HG02885 (cell line): ENCODE measurements around the gene ITPKC.

Experiments
- ATAC-seq: cut with Tn5 transposase; IDR thresholded peaks from one replicate; pipeline ENCODE4 v1.9.1; 2021; ENCODE audit warnings: mild to moderate bottlenecking; ENCODE audit not compliant: unreplicated experiment, poor library complexity

Gene ITPKC

DNA sequence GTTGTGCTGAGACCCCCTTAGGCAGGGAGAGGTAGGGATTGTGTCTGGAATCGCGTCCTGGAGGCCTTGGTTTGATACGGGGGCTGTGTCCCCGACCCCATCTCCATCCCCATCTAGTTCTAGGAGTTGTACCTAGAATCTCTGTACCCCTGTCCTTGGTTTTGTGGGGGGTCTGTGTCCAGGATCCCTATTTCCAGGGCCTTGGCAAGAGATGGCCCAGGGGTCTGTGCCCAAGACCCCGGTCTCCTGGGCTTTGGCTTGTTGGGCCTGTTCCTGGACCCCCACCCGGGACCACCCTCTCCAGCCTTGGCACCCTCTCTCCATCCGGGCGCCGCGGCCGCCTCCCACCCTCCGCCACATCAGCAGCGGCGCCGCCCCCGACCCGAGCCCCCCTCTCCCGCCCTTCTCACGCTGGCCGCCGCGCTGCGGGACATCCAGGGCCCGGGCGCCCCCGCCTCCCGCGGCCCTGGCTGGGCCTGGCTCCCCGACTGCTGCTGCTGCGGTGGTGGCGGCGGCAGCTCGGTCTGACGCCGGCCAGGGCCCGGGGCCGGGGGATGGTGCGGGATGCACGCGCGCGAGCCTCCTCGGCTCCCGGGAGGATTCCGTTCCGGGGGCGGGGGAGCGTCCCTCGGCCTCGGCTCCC, 26.7 kb upstream of the ITPKC start, which contains the start of gene NUMBL:
Gene NUMBL, minus strand, starts transcription at position 602 of the 643 bp plus-strand sequence. Its CDS starts 168 bp downstream, at position 434.
- ATAC-seq: no peak

DNA sequence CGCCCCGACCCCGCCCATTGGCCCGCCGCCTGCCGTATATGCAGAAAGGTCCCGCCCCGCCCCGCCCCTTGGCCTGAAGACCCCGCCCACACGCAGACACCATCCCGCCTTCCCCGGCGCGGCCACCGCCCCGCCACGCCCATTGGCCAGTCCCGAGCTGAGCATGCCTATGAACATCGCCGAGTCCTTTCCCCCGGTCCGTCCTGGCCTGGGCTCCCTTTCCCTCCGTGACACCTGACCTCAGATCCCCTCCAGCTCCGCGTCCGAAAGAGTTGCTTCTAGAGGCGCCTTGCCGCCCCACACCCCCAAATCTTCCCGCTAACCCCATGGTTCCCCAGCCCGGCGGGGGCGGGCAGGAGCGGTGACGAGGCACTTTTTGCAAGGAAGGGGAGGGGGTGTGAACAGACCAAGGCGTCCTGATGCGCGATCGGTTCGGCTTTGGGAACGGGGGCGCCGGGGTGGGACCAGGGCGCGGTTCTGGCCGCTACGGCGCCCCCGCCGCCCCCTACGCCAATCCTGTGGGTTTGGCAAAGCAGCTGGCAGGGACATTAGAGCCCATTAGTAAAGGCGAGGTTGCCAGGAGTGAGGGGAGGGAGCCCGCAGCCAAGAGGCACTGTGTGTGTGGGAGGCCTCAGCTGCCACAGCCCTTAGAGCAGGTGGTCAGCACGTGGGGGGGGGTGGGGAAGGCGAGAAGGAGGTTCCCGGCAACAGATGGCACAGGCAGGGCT, 26.1 kb upstream of the ITPKC start:
- ATAC-seq: peak; percentile 61

DNA sequence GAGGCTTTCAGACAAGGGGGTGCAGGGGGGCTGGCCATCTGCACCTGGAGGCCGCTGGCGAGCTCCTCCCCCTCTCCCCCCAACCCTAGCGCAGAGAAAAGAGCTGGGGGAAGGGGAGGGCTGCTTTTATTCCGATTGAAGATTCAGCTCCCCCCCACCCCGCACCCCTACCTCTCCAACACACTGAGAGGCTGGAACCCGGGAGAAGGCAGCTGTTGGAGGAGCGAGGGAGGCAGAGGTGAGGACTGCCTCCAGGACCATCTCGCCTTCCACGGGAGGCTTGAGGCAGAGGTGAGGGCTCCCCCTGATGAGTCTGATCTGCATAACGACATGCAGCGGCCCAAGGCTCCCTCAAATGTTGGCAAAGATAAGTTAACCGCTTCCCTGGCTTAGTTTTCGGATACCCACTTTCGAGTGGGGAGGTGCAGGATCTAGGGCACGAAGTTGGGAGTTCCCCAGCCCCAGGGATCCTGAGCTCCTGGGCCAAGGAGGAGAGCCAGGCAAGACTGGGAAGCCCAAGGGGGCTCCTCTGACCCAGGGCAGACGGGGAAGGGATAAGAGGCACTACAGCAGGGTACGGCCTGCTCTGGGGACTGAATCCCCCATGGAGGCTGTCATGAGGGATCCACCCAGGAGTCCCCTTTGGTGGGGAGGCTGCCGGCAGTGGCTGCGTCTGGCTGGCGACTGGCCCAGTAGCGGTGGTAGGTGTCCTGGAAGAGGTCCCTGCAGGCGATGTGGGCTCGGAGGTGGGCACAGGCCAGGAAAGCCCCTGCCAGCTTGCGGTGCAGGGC, 25.3 kb upstream of the ITPKC start:
- no peak for ATAC-seq

DNA sequence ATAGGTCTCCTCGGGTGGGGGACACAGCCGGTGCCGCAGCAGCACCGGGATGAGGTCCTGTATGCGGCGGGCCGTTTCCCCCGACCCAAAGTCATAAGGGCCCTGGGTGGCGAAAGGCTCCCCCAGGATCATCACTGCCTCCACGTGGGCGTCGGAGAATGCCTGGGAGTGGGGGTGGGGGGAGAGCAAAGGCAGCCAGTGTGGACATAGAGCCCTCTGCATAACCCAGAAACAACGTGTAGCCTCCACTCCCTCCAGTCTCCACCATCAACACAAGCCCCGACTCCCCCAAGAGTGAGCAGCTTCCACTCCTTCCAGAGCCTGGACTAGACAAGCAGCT, 24.7 kb upstream of the ITPKC start:
- no peak for ATAC-seq

DNA sequence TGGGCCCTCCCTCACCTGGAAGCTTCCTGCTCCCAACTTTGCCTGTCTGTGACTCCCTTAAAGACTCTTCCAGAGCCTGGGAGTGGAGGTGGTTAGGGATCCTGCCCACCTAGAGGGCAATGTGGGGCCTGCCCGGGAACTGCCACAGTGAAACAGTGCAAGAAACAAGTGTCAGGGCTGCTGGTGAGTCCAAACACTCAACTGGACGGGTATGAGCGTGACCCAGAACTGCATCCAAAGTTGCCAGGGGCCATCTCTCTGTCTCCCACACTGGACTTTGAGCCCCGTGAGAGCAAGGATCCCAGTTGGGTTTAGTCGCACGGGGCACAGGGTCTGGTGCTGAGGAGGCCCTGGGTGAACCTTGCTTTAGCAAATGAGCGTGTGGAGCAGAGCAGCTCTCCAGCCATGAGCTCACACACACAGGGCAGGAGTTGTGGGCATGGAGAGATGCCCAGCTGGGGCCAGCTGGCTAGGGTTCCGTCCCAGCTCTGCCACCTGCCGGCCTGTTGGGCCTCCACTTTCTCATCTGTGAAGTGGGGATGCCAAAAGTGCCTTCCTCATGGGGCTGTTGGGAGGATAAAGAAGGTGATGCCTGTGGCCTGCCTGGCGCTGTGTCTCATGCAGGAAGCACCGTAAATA, 23.6 kb upstream of the ITPKC start:
- no peak for ATAC-seq

DNA sequence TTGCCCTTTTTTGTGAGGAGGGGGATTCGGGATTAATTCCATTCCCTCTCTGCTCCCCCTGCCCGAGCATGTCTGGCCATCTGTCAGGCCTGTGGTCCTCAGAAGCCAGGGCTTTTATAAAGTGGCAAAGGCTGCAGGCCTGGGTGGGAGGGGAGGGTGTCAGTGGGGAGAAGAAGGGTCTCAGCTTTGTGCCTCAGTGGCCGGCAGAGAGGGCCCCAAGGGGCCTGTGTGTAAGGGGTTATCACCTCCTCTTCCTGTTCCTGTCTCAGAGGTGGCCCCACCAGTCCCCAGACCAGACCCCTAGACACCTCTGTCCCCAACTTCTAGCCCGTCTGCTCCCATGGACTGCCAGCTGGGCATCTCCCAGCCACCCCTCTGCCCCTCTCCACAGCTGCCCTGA, 23.0 kb upstream of the ITPKC start:
- no peak for ATAC-seq

DNA sequence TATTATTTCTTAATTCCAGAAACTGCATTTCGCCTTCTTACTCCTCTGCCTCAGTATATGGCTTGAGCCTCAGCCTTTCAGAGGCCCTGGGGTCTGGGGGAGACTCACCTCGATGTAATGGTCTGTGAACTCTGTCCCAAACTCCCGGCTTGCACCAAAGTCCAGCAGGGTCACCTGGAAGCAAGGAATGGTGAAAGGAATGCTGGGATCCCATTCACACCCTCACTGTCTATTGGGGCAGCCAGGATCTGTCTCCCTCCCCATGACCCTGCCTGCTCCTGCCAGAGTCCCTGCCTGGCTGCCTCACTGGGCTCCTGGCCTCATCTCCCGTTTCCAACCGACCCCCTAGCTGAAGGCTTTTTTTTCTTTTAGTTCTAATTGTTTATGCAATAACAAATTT, 21.0 kb upstream of the ITPKC start:
- ATAC-seq: no peak

DNA sequence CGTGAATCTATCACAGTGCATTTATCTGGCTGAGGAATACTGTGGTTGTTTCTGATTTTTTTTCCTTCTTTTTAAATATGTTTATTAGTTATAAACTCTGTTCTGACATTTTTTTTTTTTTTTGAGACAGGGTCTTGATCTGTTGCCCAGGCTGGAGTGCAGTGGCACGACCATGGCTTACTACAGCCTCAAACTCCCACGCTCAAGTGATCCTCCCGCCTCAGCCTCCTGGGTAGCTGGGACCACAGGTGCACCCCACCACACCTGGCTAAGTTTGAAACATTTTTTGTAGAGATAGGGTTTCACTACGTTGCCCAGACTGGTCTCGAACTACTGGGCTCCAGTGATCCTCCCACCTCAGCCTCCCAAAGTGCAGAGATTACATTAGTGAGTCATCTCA, 19.9 kb upstream of the ITPKC start:
- no peak for ATAC-seq

DNA sequence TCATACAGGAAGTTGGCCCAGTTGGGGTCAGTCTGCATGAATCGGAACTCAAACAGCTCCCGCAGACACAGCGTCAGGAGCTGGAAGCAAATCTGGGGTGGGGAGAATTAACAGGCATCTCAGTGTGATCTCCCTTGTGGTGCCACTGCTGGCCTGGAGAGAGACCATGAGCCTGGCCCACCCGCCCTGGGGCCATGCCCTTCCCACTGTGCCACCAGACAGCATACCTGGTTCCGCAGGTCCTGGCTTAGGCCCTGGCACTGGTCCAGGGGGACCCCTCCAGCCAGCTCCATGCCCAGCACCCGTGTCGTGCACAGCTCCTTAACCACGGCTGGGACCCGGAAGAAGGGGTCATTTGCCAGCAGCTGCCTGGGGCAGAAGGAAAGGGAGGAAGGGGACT, 16.8 kb upstream of the ITPKC start:
- no peak for ATAC-seq

DNA sequence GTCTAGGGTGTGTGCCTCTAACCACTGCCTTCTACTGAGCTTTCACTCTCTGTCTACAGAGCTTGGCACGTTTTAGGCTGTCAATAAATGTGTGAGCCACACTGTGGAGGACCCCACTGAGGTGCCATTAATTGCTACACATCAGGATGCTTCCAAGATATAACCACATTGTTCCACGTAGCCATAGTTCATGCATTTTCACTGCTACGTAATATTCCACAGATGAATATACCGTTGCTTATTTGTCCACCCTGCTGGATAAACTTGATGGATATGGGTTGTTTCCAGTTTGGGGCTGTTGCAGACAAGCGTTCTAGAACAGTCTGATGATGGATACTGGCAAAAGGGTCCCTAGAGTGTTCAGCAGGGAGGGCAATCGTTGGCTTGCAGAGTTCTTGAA, 15.2 kb upstream of the ITPKC start:
- ATAC-seq: no peak

DNA sequence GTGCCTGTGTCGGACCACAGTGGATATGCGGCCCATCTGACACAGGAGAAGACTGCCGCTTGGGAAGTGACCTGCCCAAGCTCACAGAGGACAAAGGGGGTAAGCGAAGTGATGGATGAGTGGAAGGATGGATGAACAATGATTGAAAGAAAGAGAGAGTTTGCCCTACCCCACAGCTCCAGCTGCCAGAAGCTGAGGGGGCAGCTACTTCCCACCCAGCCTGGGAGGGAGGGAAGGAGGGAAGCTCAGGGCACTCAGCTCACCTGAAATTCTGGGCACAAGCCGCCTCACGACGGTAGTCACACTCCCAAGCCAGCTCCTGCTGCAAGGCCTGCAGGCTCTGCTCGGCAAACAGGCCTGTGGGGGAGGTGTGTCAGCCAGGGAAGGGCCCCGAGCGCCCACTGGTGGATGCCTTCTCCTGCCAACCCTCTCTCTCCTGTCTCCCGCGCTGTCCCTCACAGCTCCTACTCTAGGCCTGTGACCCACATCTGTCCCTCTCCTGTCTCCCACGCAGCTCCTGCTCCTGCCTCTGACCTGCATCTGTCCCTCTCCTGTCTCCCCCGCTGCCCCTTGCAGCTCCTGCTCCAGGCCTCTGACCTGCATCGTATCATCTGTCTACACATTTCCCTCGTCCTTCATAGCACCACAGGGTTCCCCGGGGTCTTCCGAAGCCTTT, 14.4 kb upstream of the ITPKC start:
- no peak for ATAC-seq

DNA sequence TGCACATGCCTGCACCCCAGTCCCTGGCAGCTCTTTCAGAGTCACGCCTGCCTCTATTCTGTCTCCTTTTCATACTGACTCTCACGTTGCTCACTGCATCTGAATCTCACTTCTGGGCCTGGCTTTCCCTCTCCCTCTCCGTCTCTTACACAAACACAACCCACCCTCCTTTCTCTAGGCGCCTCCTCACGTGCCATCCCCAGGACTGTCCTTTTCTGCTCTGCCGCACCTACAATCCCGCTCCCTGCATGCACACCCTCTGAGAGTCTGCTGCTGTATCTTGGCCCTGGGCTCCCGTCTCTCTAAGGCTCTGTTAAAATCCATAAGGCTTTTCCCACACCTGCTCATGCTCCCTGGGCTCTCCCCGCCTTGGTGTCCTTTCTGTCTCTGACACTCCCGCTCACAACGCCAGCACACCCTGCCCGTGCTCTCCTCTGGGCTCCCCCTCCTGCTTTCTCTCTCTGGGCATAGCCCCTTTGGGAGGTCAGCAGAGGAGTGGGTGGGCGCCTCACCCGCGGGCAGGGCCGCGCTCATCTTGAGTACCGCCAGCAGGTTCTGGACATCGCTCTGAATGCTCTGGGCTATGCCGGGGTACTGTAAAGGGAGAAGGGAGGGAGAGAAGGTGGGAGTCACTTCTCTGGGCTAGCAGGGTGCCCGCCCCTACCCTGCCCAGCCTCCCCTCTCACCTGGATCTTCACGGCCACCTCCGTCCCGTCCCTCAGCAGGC, 13.7 kb upstream of the ITPKC start:
- no peak for ATAC-seq

DNA sequence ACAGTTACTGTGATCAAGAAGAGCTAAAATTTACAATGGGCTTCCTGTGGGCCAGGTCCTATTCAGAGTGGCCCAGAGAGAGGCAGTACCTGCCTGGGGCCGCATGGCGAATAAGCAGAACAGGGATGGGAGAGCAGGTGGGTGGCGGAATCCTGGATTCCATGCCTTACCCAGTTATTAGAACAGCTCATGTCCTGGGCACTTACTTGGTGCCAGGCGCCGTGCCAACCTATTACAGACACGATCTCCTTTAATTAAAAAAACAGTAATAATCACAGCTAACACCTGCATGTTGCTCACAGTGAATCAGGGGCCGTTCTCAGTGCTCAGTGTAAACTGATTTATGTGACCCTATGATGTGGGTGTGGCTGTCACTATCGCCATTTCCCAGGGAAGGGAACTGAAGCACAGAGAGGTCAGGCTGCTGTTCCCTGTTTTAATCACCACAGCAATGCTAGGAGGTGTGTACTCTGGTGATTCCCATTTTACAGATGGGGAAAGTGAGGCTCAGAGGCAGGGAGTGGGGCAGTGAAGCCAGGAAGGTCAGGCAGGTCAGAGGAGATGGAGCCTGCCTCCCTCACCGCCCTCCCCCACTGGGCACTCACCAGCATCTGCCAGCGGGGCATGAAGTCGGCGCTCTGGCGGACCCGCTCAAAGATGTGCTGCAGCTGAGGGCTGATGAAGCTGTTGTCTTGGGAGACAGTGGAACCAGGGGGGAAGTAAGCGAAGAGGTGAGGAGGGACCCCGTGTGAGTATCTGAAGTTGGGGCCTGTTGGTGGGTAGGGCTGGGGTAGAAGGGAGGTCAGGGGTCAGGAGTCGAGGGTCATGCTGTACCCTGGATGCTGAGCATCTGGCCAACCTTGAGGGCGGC, 12.2 kb upstream of the ITPKC start:
- ATAC-seq: no peak

DNA sequence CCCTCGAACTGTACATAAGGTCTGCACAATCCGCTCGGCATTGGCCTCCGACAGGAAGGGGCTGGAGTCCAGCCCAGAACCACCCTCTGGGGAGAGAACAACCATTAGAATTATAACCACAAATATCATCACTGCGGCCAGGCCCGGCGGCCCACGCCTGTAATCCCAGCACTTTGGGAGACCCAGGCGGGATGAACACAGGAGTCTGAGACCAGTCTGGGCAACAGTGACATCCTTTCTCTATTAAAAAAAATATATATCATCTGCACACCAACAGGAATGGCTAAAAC, 11.6 kb upstream of the ITPKC start:
- no peak for ATAC-seq

DNA sequence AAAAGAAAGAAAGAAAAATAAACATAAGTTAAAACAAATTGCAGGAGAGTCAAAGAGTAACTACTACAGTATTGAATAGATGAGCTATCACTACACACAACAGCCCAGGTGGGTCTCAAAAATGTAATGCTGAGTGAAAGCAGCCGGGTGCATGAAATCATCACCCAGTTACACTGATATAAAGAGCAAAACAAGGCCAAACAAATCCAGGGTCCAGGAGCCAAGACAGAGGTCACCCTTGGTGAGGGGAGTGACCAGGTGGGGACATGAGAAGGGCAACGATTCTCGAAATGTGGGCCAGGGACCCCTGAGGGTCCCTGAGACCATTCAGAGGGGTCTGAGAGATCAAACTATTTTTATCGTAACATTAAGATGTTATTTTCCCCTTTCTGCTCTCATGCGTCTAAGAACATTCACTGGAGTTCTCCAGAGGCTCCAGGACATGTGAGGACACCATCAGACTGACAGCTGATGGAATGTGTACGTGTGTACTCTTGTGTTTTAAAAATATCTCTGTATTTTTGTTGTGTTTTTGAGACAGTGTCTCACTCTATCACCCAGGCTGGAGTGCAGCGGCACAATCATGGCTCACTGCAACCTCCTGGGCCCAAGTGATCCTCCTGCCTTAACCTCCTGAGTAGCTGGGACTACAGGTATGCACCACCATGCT, 10.8 kb upstream of the ITPKC start:
- ATAC-seq: no peak

DNA sequence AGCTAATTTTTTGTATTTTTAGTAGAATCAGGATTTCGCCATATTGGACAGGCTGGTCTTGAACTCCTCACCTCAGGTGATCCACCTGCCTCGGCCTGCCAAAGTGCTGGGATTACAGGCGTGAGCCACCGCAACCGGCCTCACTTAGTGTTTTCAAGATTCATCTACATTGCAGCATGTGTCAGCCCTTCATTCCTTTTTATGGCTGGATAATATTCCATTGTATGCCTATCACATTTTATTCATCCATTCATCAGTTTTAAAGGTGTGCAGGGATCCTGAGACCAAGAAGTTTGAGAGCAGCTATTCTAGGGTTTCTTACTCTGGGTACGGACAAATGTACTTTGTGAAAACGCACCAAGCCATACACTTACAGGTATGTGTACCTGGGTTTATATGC, 9.3 kb upstream of the ITPKC start:
- ATAC-seq: no peak

DNA sequence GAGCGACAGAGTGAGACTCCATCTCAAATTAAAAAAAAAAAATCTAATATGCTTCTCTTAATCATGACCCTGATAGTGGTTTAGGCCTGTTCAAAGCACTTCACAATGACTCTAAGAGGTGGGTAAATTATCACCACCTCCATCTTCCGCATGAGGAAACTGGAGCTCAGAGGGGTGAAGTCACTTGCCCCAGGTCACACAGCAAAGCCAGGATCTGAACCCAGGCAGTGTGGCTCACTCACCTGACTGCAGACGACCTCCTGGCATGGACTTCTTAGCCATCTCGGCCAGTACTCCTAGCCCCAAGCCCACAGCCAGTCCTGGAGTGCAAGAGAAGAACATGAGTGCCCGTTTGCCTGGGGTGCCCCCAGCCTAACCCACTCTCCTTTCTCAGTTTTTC, 7.1 kb upstream of the ITPKC start:
- ATAC-seq: no peak

DNA sequence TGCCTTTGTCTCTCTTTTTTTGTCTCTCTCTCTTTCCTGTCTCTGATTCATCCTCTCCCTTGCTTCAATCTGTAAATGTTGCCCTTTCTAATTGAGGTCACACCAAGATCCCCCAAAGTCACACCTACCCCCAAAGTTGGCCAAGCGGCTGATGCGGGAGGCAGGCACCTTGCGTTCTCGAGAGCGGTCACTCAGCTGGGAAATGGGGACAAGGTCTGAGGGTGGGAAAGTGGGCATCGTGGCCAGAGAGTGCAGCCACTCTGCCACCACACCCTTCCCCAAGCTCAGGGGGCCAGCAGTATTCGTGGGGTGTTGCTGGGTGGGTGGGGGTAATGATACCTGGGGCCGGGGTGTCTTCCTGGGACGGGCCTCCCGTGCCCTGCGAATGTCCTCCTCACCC, 3.0 kb upstream of the ITPKC start:
- no peak for ATAC-seq
